Measurements from ENCODE around the gene TMEM50A.
A peak's percentile ranks its signal among the peaks of the same experiment; 100 is the strongest.
"Not testable (repeated sequence)": the region's sequence is repeated elsewhere in the genome, so short reads cannot be mapped to it uniquely, and the experiment has no call there.

Gene TMEM50A

DNA sequence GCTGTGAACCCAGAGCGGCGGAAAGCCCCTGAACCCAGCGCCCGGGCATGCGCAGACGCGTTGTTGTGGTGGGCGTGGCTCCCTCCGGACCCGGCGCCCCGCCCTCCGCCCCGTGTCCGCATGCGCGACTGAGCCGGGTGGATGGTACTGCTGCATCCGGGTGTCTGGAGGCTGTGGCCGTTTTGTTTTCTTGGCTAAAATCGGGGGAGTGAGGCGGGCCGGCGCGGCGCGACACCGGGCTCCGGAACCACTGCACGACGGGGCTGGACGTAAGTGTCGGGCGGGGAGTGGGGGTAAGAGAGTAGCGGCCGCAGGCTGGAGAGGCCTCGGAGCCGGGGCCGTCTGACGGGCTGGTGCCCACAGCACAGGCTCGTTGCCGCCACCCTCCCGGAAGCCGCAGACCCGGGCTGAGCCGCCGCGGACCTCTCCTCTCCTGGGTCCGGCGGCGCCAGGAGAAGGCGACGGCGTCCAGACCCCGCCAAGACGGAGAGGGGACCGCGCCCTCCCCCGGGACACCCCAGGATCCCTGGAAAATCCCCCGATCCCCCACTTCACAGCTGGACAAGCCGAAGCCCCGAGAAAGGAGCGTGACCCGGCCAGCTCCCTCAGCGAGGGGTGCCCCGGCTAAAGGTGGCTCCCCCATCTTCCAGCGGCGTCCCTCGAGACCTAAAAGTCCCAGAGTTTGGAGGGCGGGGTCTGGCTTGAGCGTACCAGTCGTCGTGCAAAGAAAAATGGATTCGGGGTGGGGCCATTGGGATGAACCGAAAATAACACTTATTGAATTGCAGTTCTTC is at the start of gene TMEM50A:
TMEM50A (plus strand) TSS at position 147 of the 794 bp plus-strand sequence. CDS start 2,153 bp downstream, outside the sequence.
- peak; percentile 87 for DNase-seq

DNA sequence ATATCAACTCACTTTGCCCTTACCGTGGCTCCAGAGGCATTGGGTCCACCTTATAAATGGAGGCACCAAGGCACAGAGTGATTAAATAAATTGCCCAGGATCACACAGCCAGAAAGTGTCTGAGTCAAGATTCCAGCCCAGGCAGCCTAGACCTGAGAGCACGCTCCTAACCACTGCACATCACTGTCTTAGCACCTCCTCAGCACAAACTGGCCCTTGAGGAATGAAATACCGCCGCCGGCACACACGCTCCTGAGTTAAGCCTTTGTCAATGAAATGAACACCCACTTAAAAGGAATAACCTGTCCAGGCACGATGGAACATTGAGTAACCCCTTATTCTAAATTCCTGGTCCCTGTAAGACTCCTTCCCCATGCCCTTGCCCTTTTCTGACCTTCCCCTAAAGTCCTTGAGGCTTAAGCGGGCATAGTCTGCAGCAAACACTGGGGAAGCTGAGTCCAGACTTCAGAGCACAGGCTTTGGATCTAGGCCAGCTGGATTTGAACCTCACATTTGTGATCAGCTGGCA is 49.5 kb upstream of the TMEM50A start:
- not testable (repeated sequence) for DNase-seq

DNA sequence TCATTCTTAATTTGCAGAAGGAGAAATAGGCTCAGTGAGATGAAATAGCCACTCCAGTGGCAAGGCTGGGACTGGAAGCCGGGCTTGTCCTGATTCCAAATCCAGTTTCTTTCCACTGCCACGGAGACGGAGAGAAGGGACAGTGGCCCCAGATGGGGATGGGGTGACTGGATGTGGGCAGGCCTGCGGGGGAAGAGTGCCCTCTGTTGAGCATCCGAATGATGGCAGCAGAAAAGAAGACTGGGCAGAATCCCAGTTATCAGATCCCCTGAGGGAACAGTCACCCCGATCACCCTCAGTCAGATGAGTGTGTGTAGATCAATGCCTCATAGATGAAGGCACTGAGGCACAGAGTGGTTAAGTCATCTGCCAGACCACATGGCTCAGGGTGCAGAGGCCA is 48.1 kb upstream of the TMEM50A start:
- not testable (repeated sequence) for DNase-seq

DNA sequence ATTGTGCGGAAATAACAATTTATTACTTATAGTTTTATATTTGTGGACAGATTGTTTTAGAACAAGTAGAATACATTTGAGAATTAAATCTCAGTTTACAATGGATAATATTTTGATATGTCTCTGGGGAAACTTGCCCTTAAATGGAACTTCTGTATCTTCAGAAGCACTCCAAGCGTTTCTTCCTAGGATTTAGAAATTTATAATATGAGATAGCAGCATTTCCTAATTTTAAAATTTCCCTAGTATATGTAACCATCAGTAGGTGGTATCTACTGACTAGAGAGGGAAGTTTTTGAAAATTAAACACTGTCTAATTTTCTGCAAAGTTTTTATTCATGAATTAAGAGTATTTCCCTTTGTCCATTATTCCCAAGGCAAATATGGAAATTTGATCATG is 44.7 kb upstream of the TMEM50A start:
- not testable (repeated sequence) for DNase-seq

DNA sequence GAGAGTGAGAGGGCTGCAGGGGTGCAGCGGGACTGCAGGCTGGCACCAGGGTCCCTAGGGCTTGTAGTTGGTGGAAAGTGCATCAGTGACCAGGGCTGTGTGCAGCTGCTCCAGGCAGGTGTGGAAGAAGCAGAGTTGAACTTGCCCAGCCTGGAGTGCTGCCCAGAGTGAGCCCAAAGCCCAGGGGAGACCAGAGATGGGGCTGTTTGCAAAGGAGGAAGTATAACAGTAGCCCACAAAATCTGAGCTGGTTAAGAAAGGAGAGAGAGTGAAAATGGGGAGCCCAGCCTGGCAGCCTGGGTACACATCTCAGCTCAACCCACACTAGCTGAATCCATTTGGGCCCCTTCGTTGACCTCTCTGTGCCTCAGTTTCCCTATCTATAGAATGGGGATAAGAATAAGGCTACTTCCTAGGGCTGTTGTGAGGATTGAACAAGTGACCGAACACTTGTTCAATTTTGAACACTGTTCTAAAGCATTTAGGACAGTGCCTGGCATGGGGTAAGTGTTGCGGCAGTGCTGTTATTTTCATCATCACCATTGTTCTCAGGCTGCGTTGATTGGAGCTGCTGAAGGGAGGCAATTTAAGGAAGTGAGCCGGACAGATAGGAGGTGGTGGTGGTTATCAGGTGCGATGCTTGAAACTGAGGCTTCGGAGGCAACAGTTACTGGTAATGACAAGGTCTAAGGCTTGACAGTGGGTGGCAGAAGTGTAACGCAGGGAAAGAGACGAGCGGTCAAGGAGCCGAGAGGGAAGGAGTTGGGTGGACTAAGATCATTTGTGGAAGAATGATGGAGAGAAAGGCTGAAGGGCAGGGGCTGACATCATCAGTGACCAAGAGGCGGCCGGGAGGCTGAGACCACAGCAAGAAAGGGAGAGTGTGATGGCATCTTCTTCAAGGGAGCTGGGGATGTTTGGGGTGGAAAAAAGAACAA is 43.0 kb upstream of the TMEM50A start:
- not testable (repeated sequence) for DNase-seq

DNA sequence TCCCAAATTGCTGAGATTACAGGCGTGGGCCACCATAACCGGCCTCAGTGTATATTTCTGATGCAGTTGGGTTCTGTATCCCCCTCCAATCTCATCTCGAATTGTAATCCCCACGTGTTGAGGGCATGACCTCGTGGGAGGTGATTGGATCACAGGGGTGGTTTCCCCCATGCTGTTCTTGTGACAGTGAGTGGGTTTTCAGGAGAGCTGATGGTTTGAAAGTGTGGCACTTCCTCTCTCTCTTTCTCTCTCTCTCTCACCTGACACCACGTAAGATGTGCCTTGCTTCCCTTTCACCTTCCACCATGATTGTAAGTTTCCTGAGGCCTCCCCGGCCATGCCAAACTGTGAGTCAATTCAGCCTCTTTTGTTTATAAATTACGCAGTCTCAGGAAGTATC is 41.6 kb upstream of the TMEM50A start:
- DNase-seq: not testable (repeated sequence)

DNA sequence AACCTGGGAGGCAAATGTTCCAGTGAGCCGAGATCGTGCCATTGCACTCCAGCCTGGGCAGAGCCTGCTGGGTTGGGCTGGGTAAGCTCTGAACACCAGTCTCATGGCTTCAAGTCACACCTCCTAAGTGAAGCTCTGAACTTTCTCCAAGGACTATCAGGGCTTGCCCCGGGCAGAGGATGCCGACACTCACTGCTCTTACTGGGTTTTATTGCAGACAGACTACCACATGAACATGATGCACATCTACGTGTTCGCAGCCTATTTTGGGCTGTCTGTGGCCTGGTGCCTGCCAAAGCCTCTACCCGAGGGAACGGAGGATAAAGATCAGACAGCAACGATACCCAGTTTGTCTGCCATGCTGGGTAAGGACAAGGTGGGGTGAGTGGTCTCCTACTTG is 37.4 kb upstream of the TMEM50A start:
- DNase-seq: not testable (repeated sequence)

DNA sequence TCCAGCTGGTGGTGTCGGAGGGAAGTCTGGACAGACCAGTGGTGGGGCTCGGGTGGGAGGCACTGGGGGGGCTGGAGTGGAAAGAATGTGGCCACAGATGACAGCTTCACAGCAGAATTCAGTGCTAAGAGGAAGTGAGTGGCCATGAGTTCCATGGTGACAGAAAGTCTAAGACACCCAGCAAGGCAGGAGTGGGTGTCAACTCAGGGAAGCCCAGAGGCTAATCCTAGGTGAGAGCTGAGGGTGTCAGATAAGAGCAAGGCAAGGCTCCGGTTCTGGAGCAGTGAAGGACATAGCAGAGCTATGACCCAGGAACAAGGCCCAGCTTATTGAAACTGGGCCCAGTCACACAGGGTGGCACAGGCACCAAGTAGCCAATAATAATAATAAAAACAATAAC is 35.8 kb upstream of the TMEM50A start:
- not testable (repeated sequence) for DNase-seq

DNA sequence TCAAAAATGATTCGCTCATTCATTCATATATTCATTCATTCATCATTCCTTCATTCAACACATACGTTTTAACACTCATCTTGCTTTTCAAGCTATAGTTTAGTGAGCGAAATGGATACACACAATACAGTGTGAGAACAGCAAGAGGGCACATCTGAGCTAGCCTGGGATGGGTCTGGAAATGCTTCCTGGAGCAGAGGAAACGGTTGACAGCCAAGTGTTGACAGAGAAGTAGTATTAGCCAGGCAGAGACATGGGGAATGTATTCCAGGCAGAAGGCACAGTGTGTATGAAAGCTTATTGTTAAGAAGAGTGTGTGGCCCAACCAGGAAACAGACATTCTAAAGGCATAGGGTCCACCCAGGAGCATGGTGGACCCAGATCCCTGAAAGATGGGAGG is 33.2 kb upstream of the TMEM50A start:
- not testable (repeated sequence) for DNase-seq

DNA sequence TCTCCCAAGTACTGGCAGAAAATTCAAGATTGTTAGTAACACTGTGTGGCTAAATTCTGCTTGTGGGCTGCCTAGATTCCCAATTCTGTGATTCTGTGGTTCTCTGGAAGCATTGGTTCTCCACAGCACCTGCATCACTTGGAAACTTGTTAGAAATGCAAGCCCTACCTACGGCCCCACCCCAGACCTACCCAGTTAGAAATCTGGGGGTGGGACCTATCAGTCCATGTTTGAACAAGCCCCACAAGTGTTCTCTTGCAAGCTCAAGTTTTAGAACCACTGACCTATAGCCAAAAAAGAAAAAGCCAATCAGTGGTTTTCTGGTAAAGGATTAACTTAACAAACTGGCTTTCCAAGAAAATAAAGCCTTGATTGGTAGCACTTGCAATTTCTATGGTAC is 30.0 kb upstream of the TMEM50A start:
- not testable (repeated sequence) for DNase-seq

DNA sequence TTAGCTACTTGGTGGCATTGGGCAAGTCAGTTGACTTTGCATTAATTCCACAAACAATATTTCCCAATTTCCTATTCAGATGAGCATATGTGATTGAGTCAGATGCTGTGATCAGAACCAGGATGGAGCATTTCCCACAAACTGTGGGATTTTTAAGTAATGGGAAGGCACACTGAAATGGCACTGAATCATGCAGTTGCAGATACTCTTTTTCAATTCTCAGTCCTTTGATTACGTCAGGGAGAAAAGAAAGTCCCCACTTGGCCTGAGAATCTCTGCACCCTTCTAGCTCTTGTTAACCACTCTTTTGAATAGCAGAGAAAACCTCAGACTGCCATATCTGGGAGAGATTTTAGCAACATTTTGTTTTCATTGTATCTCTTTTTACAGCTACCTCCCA is 29.0 kb upstream of the TMEM50A start:
- DNase-seq: not testable (repeated sequence)

DNA sequence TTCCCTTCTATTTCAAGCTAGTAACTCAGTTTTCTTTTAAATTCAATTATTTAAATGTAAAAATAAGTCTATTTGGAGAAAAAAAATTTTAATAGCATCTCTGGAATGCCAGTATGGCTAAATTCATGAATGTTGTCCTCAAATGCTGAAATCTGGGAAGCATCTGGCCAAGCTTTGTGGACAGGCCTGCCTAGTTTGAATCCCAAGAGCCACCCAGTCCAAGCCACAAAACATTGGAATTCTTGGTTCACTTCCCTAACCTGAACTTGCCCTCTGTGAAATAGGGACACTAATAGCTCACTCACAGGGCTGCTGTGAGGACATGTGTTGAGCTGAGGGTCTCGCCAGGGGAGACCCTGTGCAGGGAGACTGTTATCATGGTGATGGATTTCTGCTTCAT is 28.6 kb upstream of the TMEM50A start:
- not testable (repeated sequence) for DNase-seq

DNA sequence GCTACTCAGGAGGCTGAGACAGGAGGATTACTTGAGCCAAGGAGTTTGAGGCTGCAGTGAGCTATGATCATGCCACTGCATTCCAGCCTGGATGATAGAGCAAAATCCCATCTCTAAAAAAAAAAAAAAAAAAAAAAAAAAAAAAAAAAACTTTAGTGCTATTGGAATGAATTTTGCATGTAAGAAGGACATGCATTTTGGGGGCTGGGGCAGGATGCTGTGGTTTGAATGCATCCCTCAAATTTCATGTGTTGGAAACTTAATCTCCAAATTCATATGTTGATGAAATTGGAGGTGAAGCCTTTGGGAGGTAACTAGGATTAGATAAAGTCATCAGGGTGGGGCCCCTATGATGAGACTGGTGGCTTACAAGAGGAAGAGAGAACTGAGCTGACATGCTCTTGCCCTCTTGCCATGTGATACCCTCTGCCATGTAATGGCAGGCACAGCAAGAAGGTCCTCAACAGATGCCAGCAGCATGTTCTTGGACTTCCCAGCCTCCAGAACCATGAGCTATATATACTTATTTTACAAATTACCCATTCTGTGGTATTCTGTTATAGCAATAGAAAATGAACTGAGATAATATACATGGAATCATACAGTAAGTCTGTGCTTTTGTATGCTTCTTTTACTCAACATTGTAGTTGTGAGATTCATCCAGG is 25.2 kb upstream of the TMEM50A start:
- DNase-seq: not testable (repeated sequence)

DNA sequence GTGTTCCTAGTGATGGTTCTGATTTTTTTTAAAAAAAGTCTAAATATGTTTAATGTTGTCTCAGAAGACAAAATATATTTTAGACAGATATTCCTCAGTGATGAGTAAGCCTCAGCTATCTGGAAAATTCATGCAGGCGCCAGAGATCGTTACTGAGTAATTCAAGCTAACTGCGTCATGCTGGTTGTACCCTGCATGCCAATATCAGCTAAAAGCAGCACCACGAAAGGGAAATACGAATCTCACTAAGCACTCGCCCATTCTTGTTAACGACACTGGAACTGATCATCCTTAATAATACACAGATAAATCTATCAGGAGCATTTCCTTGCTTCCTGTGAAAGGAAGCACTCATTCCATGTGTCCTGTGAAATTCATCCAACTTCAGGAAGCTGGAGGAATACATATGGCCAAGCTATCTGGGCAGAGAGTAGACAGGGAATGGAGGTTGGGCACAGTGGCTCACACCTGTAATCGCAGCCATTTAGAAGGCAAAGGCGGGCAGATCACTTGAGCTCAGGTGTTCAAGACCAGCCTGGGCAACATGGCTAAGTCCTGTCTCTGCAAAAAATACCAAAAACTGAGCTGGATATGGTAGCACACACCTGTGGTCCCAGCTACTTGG is 17.7 kb upstream of the TMEM50A start:
- DNase-seq: not testable (repeated sequence)

DNA sequence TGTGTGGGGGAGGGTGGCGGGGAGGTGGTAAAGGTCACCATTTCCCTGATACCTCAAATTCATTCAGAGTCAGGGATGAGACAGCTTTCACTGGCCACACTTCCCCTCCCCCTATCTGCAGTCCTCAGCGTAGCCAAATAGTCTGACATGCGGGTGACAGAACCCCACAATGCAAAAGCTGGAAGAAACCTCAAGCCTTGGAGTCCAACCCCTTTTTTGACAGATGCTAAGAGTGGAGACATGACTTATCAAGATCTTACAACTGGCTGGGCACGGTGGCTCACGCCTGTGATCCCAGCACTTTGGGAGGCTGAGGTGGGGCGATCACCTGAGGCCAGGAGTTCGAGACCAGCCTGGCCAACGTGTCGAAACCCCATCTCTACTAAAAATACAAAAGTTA is 16.0 kb upstream of the TMEM50A start:
- DNase-seq: not testable (repeated sequence)

DNA sequence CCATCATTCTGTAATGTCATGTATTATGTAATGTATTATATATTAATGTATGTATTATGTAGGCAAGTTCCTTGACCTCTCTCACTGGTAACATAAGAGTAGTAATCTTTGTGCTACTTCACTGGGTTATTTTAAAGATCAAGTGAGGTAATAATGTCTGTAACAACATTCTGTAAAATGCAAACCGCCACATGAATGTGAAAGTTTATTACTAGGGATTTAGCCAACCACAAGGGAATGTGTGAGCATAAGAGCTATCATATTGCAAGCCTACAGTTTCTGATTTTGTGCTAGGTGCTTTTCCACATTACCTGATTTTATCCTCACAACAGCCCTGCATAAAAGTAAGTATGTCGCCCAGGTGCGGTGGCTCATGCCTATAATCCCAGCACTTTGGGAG is 13.7 kb upstream of the TMEM50A start:
- DNase-seq: not testable (repeated sequence)

DNA sequence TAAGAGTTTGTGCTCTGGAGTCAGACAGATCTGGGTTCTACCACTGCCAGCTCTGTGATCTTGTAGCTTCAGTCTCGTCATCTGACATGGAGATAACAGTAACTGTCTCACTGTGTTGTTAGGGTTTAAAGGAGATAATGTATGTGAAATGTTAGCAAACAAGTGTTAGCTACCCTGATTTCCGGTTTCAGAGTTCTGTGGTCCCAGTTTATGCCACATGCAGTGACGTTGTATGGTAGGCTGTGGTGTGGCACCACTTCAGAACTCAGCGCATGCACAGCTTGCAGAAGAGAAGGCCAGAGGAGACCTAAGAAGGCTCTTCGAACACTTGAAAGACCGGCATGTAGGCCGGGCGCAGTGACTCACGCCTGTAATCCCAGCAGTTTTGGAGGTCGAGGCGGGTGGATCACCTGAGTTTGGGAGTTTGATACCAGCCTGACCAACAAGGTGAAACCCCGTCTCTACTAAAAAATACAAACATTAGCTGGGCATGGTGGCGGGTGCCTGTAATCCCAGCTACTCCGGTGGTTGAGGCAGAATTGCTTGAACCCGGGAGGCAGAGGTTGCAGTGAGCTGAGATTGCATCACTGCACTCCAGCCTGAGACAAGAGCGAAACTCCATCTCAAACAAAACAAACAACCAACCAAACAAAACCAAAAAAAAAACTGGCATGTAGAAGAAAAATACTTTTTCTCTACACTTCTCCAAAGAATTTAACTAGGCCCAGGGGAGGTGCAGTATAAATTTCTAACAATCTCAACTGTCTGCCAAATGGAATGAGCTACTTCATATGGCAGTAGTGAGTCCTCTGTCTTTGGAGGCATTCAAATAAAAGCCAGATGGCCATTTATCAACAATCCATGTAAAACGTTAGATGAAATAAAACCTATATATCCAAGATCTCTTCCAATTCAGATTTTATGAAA is 10.0 kb upstream of the TMEM50A start:
- DNase-seq: not testable (repeated sequence)

DNA sequence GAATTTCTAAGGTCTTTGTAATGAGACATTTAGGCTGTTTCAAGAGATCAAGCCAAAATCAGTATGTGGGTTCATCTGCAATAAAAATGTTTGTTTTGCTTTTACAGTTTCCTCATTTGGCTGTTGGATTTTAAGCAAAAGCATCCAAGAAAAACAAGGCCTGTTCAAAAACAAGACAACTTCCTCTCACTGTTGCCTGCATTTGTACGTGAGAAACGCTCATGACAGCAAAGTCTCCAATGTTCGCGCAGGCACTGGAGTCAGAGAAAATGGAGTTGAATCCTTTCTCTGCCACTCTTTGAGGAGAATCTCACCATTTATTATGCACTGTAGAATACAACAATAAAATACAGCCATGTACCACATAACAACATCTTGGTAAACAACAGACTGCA is 9.3 kb upstream of the TMEM50A start:
- DNase-seq: not testable (repeated sequence)

DNA sequence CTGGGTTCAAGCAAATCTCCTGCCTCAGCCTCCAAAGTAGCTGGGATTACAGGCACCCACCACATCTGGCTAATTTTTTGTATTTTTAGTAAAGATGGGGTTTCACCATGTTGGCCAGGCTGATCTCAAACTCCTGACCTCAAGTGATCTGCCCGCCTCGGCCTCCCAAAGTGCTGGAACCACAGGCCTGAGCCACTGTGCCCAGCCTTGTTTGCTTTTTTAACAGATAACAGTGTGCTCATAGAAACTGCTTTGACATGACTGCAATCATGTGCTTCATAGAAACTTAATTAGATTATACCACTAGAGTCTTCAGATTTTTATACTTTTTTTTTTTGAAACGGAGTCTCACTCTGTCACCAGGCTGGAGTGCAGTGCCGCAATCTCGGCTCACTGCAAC is 8.8 kb upstream of the TMEM50A start:
- not testable (repeated sequence) for DNase-seq

DNA sequence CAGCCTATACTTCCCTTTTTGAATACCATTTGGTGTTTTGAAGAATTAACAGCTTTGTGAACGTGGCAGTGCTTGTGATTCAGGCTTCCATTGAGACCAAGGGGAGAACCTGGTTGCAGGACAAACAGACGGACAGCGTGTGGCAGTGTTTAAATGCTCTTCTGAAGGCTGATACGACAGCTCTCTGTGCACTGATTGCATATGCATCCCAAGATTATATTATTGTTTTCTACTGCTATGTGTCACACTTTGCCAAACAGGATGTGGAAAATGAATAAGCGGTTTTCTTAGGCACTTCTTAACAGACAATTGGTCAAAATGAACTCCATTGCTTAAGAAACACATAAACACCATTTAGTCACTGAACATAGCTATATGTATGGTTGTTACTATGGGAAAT is 8.2 kb upstream of the TMEM50A start:
- not testable (repeated sequence) for DNase-seq

DNA sequence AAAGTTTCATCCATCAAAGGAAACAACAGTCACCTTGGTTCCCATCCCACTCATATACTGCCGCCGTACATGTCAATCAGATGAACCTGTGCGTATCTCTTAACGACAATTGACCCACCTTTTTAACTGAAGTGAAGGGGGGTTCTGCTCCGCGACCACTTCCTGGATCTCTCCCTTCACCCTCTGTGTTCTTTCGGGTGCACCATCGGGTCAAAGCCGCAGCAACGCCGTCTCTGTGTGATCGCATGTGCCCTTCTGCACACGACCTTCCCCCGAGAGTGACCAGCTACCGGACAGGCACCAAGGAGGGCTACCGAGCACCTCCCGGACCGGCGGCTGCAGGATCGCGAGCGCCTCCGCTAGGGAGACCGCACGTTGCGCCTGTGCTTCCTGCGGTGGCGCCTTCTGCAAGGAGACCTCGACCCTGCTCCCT is 1.2 kb upstream of the TMEM50A start:
- peak; percentile 7 for DNase-seq

Data from activated CD4-positive, alpha-beta T cell treated with anti-CD3 and anti-CD28 coated beads, Interleukin-2, amount 50 U/mL, for 1 hour (primary cell).